T-helper 1 cell treated with Interleukin-12 subunit alpha and Interleukin-12 subunit beta and Interleukin-4 antibody, amounts not matched to agents 30 ng/mL and 1 ng/mL, for 36 hours (primary cell): ENCODE results near the gene LTV1. TPM values are rescaled to one million over a fixed set of nuclear protein-coding genes. Genes with fewer than 3 reads are reported as not detected.

Source experiments
- intact Hi-C: fragments of 100-400 bp; cut with micrococcal nuclease; formaldehyde crosslinking; loops from one replicate; pipeline ENCODE4 v1.15.1; 2024
- total RNA-seq: library from RNA; stranded (reverse); gene quantifications from 2 replicates; pipeline ENCODE4 v1.2.3, GENCODE V29; 2022

Gene LTV1
- total RNA-seq, 1 donor from 2014 or later = 33.1 TPM

DNA sequence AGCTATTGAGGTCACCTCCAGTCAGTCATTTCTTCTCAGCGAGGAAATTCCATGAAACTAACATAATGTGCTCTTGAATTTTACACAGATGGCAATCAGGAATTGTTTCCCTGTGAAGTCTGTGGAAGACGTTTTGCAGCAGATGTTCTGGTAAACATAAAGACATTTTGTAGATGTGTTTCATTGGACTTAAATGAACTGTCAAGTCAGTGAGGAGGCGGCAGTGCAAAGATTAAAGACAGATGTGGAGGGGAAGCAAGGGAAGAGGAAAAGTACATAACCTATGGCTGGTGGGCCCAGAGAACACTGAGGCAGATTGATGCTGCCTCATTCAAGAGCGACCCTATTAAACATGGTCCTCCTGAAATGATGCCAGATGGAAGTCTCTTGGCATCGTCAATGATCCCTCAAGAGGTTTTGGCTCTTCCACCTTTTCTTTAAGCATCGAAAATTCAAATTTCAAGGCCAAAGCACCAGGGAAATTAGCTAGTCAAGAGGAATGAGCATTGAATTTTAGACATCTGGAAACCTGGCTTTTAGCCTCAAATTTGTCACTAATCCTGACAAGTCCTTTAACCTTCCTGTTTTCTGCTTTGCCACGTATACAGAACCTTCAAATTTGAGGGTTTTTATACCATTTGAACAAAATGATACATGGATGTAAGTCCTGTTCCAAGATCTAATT lies 41.2 kb downstream of the LTV1 start:
- intact Hi-C loops = no loop called here

GRCh38 chr6:143885116-143885515 lies 42.0 kb downstream of the LTV1 start:
- intact Hi-C loops = no loop called here

GRCh38 chr6:143894655-143895054 lies 51.5 kb downstream of the LTV1 start:
- intact Hi-C loops = no loop called here

DNA sequence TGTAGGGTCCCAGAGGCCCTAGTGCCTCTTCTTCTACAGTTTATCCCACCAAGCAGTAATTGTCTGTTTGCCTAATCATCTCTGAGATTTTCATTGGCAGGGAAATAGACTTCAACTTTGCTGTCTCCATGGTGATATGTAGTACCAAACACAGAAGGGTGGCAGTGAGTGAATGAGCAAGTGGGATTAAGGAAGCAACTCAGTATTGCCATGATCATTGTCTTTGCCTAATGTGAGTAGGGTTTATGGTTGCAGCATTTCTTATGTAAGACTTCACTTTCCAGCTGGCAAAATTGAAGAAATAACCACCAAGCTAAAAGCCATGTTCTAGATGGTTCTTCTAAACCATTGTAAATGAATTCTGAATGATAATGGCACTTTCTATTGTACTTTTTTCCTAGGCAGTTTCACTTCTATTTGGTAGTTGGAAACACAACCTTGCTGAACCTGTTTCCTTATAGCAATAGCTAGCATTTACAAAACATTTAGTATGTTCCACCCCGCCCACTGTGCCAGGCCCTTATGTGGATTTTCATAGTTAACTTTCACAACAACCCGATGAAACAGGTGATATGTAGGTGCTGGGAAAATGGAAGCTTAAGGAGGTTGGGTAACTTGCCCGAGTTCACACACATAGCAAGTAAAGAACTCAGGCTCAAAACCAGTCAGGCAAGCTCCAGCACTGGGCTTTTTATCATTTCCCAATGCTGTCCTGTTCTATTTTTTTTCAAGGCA lies 53.2 kb downstream of the LTV1 start:
- intact Hi-C loops = no loop called here

GRCh38 chr6:143900358-143900757 lies 57.2 kb downstream of the LTV1 start:
- intact Hi-C loops = no loop called here

DNA sequence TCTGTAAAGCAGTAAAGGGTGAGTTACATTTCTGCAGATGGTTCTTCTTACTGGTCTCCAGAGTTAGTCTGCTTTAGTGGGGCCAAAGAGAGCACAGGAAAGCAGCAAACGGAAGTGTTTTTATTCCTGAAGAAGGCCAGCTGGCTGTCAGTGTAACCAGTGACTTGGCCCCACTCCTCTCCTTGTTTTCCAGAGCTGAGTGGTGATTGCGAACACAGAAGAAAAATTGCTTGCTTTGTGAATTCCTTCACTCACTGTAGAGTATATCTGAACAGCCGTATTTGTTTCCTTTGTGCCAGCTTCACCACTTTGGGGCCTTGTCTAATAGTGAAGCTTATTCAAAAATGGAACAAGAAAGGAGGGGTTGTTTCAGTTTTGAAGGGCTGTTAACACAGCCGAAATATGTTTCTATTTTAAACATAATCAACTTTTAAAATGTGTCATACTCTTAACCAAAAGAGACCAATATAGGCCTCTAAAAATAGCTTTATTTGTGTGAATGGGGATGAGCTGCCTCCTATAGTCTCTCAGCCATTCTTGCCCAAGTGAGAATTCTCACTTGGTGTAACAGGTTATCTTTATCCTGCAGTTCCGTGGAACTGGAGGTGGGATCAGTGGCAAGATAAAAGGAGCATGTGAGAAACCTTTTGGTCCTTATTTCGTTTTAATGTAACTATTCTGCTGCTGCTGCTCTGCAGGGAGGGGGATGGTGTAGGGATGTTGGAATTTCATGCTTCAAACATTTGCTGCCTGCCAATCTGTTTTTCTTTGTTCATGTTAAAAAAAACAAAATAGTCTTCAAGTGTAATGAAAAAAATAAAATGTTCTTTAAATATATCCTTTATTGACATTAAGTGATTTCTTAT lies 59.0 kb downstream of the LTV1 start:
- intact Hi-C loops = no loop called here

- intact Hi-C loops = no loop called here
Observed at GRCh38 chr6:143902827-143903226, 59.7 kb downstream of the LTV1 start.

DNA sequence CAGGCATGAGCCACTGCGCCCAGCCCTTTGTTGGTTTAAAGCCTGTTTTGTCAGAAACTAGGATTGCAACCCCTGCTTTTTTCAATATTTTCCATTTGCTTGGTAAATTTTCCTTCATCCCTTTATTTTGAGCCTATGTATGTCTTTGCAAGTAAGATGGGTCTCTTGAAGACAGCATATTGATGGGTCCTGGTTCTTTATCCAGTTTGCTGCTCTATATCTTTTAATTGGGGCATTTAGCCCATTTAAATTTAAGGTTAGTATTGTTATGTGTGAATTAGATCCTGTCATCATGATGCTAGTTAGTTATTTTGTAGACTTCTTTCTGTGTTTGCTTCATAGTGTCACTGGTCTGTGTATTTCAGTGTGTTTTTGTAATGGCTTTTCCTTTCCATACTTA lies 67.9 kb downstream of the LTV1 start:
- intact Hi-C loops = no loop called here

- intact Hi-C loops = no loop called here
Observed at GRCh38 chr6:143912671-143913070, 69.5 kb downstream of the LTV1 start.

Other genes starting within 250 kb of the LTV1 start
- gene PHACTR2, start 165.4 kb upstream of the LTV1 start, total RNA-seq = 42.1 and 44.8 TPM in 2 replicates
- not detected in 2 replicates for gene ZC2HC1B, start 21.1 kb downstream of the LTV1 start, total RNA-seq
- gene PLAGL1, start 164.9 kb downstream of the LTV1 start, total RNA-seq = 5.8 and 8.8 TPM in 2 replicates